H4 (cell line): Measurements from ENCODE around the gene CACNA1F. TPM values are rescaled to one million over a fixed set of nuclear protein-coding genes. Genes with fewer than 3 reads are reported as not detected.

ENCODE experiments used
- DNase-seq: peaks from one replicate; pipeline ENCODE4 v3.0.0-alpha.2; 2015; ENCODE audit warnings: low spot score
- total RNA-seq: library from RNA; depleted of rRNA; stranded (reverse); fragments of >200 nt; shearing (Covaris generic); gene quantifications from 2 replicates; pipeline ENCODE4 v1.2.3, GENCODE V29; 2014; rRNA removed

The CACNA1F gene
- not detected in 2 replicates for total RNA-seq

DNA sequence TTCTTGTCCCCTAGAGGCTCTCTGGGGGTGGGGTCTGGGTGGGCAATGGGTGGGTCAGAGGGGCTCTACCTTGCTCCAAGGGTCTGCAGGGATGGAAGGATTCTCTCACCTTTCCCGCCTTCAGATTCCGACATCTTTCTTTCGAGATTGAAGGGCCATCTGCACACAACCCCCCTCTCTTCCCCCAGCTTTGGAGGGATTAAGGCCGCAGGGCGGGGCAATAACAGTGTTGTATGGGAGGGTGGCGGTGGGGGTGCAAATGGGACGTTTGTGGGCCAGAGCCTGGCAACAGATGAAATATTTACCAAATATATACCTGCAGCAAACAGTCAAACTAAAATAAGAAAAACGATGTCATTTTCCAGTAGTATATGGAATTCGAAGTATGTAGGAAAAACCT lies at the start of gene CACNA1F:
Gene CACNA1F, minus strand, starts transcription at position 165 of the 400 bp plus-strand sequence. Its CDS starts 31 bp downstream, at position 134.
- no peak for DNase-seq

DNA sequence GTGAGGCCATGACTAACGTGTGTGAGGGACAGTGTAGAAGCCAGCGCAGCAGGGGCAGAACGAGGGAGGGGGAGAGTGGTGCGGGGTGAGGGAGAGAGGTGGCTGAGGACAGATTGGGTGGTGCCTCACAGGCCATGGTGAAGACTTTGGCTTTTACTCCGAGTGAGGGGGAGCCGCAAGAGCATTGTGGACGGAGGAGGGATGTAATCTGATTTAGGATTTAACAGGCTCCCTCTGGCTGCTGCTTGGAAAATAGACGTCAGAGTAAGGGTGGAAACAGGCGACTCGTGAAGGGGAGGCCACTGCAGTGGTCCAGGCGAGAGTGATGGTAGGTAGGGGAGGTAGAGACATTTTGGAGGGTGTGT lies 49.5 kb upstream of the CACNA1F start:
- DNase-seq = no peak

DNA sequence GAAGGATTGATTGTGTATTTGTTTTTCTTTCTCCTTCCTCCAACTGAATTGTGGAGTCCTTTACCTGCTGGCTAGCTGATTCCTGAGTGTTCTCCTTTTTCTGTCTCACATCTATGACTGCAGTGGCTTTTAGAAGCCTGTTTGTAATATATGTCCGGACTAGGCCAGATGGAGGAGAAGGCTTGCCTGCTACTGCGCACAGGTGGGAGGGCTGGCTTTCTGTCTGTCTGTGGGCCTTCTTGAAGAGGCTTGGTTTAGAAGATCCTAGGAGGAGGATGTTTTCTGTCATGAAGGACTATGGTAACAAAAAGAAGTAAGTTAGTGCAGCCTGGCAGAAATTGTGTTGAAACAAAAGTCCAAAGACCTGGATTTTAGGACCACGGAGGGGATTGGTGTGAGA lies 44.9 kb upstream of the CACNA1F start:
- no peak for DNase-seq

DNA sequence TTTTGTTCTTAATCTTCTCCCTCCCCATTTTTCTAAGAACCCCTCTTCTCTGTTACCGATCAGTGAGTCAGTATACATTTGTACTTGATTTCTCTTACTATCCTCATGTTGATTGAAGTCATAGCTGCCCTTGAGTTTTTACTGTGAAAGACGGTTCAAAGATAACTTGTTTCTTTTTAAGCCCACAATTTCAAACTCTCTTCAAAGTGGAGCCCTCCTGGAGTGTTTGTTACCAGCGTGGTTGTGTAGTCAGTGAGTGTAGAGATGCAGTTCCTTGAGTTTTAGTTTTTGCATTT lies 44.3 kb upstream of the CACNA1F start:
- no peak for DNase-seq

DNA sequence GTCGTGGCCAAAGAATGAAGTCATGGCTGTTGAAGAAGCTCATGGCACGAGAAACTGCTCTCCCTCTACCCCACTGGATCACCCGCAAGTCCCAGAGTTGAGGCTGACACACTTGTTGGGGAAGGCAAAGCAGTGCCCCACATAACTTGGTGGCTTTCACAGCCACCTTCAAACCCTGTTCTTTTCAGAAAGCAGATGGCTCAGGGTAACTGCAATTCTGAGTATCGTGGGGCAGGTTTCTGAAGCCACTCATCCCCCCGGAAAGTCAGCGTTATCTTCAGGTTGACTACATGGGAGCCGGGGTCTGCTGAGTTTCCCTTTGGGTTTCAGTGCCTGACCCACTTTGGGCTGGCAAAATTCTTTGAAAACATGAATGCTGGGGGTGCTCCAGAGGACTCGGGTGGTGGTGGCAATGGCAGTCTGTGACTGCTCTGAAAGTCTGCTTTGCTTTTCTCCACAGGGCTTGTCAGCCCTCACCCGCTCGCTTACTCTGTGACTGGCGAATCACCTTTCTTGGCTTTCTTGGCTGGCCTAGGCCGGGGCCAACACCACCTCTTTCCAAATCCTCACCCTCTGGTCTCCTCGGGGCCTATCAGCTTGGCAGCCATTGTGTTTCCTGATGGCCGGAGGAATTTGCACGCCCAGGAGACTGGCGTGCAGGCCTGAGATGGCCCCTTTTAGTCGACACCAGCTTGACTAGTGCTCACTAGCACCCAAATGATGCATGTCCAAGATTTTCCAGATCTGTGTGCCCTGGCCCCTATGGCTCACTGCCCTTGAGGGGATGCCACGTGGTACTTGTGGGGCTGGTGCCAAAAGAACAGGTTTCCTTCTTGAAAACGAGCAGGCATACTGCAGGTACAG lies 43.8 kb upstream of the CACNA1F start:
- DNase-seq = no peak

DNA sequence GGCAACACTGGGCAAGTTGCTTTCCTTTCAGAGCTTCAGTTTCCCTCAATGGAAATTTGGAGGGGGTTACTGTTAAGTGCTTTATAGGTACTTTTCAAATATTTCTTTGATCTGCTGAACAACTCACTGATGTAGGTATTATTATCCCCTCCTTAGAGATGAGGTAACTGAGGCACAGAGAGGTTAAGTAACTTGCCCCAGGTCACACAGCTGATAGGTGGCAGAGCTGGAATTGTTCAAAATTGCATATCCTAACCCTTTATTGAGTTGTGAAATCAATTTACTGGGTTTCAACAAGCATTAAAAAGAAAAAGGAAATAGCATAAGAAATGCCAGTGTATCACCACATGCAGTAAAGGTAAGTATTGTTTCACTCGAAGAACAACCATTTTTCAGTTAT lies 43.1 kb upstream of the CACNA1F start:
- no peak for DNase-seq

DNA sequence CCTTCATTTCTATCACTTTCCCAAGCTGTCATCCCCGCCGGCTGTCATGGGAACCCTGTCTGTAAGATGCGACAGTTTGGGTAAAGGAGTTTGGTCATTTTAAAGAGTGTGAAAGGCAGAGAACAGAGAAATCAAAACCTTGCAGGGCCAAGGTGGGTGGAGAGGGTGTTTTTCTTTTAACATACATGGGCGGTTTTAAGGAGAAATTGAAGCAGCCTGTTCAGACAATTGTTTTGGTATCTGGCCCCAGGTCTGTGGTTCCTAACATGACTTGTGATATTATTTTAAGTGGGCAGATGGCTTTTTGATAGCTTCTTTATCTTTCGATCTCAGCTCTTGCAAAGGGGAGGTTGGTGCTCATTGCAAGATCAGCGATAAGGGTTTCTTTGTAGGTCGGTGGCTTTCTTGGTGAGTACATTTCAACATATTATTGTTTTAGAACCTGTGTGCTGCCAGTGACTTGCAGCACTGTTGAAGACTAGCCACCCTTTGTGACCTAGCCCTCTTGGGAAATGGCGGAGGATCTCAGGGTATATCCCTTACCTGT lies 40.1 kb upstream of the CACNA1F start:
- DNase-seq = no peak

DNA sequence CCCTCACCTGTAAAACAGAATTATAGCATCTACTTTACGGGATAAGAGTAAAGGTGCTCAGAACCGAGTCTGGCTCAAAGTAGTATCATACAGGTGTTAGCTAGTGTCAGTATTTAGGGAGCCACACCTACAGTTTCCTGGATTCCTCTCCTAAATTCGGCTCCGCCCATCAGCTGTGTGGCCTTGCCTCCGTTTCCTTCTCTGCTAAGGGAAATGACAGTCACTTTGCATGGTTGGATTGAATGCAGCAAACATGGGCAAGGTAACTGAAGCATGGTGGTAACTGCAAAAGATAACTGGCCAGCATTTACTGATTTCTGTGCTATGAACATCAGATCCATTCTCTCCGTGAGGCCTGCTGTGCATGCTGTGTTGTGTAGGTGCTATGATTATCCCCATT lies 39.3 kb upstream of the CACNA1F start:
- no peak for DNase-seq

DNA sequence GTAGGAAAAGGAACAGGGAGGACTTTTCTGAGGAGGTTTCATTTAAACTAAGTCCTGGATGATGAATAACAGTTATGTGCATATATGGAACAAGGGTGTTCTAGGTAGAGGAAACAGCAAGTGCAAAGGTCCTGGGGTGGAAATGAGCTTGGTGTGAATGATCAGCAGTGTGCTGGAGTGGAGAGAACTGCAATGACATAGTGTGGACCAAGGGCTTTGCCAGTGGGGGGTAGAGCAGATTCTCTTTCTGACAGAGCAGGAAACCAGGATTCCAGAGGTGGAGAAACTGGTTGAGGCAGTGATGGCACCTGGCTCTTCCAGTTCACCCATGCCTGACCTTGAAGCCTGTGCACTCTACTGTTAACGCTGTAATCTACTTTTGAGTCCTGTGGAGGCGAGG lies 38.2 kb upstream of the CACNA1F start:
- DNase-seq = no peak

DNA sequence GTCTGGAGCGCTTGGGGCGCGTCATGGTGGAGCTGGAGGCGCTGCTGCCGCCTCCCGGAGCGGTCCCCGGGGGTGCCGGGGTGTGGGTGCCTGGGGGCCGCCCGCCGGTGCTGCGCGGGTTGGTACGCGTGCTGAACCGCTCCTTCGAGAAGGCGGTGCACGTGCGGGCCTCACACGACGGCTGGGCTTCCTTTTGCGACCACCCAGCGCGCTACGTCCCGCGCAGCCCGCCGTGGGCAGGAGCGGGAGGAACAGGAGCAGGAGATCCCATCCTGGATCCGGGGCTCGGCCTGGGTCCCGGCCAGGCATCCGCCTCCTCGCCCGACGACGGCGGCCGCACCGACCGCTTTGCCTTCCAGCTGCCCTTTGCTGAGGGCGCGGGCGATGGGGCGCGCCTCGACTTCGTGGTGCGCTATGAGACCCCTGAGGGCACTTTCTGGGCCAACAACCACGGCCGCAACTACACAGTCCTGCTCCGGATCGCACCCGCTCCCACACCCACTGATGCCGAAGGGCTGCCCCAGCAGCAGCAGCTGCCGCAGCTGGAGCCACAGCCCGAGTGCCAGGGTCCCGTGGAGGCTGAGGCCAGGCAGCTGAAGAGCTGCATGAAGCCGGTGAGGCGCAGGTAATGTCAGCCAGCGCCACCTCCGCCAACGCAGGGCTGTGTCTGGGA lies 37.2 kb upstream of the CACNA1F start:
- DNase-seq = no peak

DNA sequence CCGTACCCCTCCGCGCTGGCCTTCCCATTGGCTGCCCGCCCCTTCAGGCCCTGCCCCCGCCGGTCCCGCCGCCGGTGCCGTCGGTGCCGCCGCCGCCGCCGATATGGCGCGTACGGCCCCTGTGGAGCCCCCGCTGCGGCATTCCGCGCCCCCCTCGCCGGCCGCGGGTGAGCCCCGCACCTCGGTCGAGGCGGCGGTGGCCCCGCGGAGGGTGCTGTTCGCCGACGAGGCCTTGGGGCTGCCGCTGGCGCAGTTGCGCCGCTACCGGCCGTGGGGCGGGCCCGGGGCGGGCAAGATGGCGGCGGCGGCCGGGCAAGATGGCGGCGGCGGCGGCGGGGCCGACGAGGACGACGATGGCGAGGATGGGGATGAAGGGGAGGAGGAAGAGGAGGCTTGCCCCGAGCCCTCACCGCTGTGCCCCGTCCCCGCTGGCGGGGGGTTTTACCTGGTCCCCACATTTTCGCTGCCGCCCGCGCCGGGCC lies 36.7 kb upstream of the CACNA1F start, which contains the start of gene PPP1R3F:
Gene PPP1R3F, plus strand, starts transcription at position 27 of the 482 bp plus-strand sequence. Its CDS starts 77 bp downstream, at position 104.
- DNase-seq = no peak

DNA sequence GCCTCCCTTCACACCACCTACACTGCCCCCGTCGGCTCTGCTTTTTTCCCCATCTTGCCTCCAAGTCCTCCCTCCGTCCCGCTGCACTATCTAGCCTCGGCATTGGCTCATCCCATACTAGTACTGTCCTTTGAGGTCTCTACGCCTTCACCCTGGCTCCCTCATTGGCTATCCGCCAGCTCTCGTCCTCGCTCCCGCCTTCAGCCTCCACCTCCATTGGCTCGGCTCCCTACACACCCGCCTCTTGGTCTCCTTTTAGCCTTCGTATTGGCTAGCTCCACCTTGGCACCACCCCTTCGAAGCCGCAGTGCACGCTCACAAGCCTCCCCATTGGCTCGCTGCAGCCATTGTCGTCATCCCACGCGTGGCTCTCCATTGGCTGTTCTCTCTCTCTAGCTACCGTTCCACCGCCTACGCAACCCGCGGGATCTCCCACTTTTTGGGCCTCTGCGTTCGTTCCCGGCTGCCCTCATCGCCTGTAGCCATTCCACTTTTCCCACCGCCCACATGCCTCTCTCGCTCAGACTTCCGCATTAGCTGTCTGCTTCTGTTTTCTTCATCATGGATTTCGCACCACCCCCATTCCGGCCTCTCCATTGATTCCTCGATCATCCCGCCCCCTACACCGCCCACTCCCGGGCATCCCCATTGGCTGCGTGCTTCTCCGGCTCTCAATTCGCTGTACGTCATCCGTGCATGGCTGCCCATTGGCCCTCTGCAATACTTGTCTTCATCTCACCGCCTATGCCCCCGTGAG lies 36.0 kb upstream of the CACNA1F start:
- peak; percentile 98 for DNase-seq

DNA sequence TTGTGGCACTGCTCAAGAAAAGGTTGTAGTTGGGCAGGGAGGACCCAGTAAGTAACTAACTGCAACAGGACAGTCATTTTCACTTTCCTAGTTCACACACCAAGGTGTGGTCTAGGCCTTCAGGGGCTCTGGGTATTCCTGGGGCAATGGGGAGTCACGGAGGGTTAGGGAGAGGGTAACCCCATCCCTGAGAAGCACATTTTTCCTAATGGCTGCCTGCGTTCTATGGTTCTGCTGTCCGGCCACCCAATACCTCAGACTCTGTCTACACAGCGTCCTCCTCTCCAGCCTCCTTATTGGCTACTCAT lies 35.5 kb upstream of the CACNA1F start:
- DNase-seq = no peak

DNA sequence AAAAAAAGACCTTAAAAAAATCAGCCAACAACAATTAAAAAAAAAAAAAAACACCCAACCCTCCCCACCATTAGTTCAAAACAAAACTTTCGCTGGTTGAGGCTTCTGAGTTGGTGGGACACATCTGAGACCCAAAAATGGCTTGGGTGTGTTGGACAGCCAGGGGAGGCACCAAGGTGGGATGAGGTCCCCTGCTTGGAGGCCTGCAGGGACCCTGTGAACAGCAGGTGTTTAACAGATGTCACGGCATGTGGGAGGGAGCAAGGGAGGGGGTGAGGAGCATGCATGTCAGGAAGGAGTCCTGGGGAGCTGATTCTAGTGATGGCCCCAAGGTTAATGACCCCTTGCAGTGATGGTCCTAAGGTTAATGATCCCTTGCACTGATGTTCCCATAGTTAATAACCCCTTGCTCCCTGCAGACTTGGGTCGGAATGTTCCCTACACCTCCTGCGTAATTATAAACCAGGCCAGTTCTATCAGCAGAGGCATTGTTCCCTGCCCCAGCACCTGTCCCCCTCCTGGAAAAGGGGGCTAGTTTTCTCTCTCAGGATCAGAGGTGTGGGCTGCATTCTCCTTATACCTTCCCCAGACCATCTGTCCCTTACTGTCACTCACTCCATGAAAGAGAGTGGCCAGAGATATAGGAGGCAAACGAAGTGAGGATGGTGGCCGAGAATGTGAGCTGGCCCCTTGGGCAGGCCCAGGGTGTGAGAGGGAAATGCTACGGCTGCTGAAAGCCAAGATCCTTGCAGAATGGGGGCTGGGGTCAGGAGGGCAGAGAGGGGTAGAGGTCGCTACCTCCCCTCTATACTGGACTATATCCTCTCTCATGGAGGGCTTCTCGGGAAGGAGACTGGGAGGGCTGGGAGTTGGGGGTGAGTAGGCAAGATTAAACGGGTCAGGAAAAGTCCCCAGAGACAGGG lies 33.6 kb upstream of the CACNA1F start:
- no peak for DNase-seq

DNA sequence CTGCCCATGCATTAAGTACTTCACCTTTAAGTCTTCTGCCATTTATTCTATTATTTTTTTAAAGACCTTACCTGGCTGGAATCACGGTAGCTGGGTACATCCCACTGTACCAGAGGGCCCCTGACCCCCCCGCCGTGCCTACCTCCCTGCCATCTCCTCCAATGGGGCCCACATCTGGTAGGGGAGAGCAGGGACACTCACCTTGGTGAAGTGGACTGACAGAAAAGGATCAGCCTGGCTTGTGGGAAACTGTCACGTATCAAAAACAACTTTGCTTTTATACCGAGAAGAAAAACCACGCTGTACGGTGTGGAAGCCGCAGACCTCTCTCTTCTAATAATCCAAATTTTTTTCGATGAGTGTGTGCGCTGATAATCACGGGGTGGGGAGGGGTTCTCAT lies 31.3 kb upstream of the CACNA1F start, which contains the start of gene FOXP3:
Gene FOXP3, minus strand, starts transcription at position 251 of the 400 bp plus-strand sequence. CDS start 6,205 bp downstream, outside the sequence.
- no peak for DNase-seq

DNA sequence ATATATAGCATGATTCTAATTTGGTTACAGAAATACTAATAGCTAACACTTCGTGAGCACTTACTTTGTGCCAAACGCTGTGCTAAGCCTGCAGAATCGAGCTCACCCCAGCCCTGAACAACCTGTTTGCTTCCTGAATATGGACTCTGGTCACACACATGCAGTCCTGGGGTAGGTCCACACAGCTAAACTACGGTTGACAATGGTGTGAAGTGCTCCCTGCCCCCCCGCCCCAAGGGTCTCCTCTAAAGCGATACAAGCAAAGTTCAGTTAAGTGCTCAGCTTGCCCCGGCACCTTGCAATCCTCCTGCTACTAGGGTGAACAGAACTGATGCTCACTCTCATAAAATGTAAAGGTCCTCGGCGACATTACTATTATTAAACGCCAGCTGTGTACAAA lies 30.5 kb upstream of the CACNA1F start:
- DNase-seq = no peak

DNA sequence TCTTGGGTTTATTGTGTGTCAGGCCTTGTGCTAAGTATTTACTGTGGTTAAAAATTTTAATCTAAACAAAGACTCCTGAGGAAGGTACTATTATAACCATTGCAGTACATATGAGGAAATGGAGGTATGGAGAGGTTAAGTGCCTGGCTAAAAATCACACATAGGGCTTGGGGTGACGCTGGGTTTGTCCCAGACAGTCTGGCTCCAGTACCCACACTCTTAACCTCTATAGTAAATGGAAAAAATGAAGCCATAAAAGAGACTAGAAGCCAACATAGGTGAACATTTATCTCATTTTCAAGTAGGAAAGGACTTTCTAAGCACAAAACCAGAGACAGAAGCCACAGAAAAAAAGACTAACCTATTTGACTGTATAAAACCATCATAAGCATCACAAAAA lies 29.5 kb upstream of the CACNA1F start:
- no peak for DNase-seq

DNA sequence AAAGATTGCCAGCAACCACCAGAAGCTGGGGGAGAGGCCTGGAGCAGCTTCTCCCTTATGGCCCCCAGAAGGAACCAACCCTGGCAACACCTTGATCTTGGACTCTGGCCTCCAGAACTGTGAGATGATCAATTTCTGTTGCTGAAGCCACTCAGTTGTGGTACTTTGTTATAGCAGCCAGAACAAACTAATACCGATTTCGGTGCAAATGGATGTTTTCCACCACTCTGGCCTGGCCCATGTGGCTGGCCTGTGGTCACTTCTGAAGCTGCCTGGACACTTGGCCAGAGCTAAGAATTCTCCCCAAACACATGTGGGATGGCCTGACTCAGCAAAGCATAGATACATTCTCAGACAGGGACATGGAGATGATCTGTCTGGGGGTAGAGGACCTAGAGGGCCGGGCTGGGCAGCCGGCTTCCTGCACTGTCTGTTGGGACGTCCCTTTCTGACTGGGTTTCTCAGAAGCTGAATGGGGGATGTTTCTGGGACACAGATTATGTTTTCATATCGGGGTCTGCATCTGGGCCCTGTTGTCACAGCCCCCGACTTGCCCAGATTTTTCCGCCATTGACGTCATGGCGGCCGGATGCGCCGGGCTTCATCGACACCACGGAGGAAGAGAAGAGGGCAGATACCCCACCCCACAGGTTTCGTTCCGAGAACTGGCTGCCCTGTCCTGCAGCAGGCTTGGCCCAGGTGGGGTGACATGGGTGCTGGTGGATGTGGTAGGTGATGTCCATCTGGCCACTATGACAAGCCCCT lies 27.3 kb upstream of the CACNA1F start:
- DNase-seq = no peak

DNA sequence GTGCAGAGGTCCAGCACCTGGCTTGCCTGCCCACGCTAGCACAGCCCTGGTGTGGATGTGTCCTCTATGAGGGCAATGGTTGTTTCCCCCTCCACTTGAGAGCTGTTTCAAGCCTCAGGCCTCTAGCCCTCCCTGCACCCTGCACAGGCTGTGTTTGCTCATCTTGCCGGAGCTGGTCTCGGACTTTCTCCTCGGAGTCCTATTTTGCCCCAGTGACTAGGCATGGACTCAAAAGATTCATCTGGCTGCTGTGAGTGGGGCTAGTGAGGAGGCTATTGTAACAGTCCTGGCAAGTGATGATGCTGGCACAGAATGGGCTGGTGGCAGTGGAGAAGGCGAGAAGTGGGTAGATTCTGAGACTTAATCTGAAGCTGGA lies 25.6 kb upstream of the CACNA1F start:
- DNase-seq = no peak
